ENCODE data around the gene CCDC191. TPM values are rescaled to one million over a fixed set of nuclear protein-coding genes. Genes with fewer than 3 reads are reported as not detected.

CCDC191 gene
- total RNA-seq, 1 donor from 2014 or later: 2.1 TPM

DNA sequence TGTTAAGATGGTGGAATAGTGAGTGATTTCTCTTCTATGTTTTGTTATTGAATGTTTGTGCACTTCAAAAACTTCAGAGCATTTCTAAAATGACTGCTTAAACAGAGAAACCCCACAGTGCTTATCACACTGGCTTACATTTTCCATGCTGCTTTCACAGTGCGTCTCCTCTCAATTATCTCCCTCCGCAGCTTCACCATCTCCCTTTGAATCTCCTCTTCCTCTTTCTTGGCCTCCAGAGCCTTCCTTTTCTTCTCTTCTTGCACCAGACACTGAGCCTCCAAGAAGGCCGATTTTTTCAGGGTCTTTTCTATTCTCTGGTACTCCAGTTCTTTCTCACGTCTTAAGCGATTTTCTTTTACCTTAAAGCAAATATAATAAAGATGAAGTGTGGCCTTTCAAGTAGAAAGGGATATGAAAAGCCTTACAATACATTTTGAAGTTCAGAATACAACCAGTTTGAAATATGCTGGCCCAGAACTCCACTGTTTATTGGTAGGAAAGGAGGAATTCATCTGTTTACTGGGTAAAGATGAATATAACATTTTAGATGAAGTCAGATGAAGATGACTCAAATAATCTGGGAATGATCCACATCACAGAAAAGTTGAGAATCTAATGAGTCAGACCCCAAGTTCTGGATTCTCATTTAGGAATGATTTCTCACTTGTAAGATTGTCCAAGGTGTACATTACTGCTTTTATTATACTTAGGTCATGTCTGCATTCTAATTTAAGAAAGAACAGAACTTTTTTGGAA is 21.4 kb downstream of the CCDC191 start:
- Mint-ChIP-seq H3K4me1 (ENCODE audit: low read depth) (no peaks in the 10 kb centered on the region), H3K27me3 (ENCODE audit: insufficient read depth) (no peaks in the 10 kb centered on the region), H3K27ac (no peak overlapping the region), H3K9me3 (no peaks in the 10 kb centered on the region), H3K36me3 (ENCODE audit: low read depth) (no peaks in the 10 kb centered on the region), H3K4me3 (no peak overlapping the region)
- intact Hi-C loops (cut with micrococcal nuclease): no loop called here
- DNase-seq (ENCODE audit: low spot score): no peak

DNA sequence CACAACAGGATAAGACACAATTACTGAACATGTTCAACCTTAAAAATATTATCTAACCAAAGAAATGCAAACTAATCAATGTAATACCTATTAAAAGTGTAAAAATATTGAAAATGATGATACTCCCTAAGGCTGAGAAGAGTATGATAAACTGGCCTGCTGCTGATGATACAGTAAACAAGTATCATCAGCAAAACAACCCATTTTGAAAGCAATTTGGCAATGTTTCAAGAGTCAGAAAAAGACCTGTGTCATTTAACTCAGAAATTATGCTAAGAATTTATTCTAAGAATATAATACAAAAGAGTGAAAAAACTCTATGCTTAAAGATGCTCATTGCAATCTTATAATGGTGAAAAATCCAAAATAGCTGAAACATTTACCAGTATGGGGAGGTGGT is 22.1 kb downstream of the CCDC191 start:
- Mint-ChIP-seq H3K27ac (no peak overlapping the region), H3K27me3 (ENCODE audit: insufficient read depth) (no peaks in the 10 kb centered on the region), H3K36me3 (ENCODE audit: low read depth) (no peaks in the 10 kb centered on the region), H3K9me3 (no peaks in the 10 kb centered on the region), H3K4me1 (ENCODE audit: low read depth) (no peaks in the 10 kb centered on the region), H3K4me3 (no peak overlapping the region)
- intact Hi-C loops (cut with micrococcal nuclease): no loop called here
- DNase-seq (ENCODE audit: low spot score): no peak

DNA sequence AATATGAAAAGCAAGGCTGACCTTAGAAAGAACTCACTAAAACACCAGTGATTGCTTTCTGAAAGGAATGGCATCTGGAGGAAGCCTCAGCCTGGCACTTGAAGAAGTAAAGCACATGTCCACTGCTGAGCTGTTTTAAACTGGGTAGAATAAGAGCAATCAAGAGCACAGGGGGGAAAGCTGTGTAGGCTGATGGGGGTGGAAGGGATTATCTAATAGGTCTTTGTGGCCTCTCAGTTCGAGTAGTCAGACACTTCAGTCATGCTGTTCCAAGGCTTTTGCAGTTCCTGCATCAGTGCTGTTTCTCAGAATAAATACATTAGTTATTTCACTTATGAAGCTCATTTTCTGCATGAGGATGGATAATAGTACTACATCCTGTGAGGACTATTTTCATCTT is 22.6 kb downstream of the CCDC191 start:
- Mint-ChIP-seq H3K4me3 (no peak overlapping the region), H3K9me3 (no peaks in the 10 kb centered on the region), H3K27me3 (ENCODE audit: insufficient read depth) (no peaks in the 10 kb centered on the region), H3K4me1 (ENCODE audit: low read depth) (no peaks in the 10 kb centered on the region), H3K27ac (no peak overlapping the region), H3K36me3 (ENCODE audit: low read depth) (no peaks in the 10 kb centered on the region)
- intact Hi-C loops (cut with micrococcal nuclease): no loop called here
- no peak for DNase-seq (ENCODE audit: low spot score)

DNA sequence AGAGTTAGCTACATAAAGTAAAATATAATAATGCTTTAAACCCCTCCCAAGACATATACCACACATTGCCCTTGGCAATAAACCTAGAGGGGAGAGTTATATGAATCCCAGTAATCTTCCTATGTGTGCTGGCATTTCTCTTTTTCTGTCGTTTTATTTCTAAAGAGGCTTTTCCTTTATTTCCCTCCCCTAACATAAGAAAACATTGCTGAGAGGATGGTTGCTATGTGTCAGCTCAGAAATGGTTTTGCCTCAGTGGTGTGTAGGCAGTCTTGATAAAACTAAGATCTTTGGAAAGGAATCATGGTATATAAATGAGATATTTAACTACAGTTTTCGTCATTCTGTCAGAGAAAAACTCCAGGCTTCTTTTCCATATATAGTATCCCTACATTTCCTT is 30.0 kb downstream of the CCDC191 start:
- Mint-ChIP-seq H3K27me3 (ENCODE audit: insufficient read depth) (no peaks in the 10 kb centered on the region), H3K9me3 (no peaks in the 10 kb centered on the region), H3K27ac (no peak overlapping the region), H3K4me3 (no peak overlapping the region), H3K36me3 (ENCODE audit: low read depth) (peaks cover 2% of the 10 kb centered on the region), H3K4me1 (ENCODE audit: low read depth) (no peaks in the 10 kb centered on the region)
- DNase-seq (ENCODE audit: low spot score): no peak
- intact Hi-C loops (cut with micrococcal nuclease): no loop called here

DNA sequence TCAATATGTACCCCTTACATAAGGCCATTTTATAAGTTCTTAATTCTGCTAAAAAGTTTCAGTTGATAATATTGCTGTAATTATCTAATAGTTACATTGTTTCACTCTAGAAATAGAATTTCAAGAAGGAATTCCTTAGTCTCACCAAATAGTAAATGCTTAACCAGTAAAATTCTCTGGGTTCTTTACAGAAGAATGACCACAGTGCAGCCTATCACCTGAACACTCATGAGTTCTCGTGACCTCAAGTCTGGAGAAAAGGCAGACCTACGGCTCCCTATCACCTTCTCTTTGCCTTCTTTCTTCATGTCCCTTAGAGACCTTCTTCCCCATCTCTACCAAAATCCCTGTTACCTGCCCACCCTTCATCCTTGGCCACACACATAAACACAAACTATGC is 30.9 kb downstream of the CCDC191 start:
- intact Hi-C loops (cut with micrococcal nuclease): no loop called here
- Mint-ChIP-seq H3K36me3 (ENCODE audit: low read depth) (peaks cover 2% of the 10 kb centered on the region), H3K4me3 (no peak overlapping the region), H3K27me3 (ENCODE audit: insufficient read depth) (no peaks in the 10 kb centered on the region), H3K9me3 (no peaks in the 10 kb centered on the region), H3K4me1 (ENCODE audit: low read depth) (no peaks in the 10 kb centered on the region), H3K27ac (no peak overlapping the region)
- DNase-seq (ENCODE audit: low spot score): no peak

DNA sequence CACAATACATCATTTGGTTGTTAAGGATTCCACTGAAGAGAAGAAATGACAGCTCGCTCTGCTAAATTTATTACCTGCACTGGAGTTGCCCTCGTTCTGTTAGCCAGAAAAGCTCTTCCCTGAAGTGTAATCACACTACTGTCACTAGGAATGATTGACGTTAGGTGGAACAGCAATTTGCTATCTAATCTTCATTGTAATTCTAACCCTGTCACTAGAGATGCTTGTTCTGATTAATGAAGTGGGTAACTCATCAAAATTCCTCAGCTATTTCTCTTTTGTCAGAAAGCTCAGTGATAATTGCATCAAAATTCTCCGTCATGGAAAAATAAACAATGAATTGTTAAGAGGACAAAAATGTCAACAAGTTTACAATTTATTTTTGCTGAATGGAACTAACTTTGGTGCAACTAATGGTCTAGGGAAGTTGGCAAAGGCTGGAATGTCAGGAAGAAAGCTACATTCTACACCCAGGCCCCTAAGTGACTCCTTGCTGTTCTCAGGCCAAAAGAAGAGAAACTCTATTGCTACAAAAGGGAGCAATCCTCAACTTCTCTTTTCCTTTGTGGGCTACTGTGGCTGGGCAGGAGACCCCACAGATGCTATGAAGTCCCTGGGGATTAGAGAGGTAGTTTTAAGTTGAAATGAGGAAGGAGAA is 34.1 kb downstream of the CCDC191 start:
- Mint-ChIP-seq H3K27me3 (ENCODE audit: insufficient read depth) (no peaks in the 10 kb centered on the region), H3K4me3 (no peak overlapping the region), H3K27ac (no peak overlapping the region), H3K4me1 (ENCODE audit: low read depth) (no peaks in the 10 kb centered on the region), H3K36me3 (ENCODE audit: low read depth) (peaks cover 2% of the 10 kb centered on the region), H3K9me3 (no peaks in the 10 kb centered on the region)
- no peak for DNase-seq (ENCODE audit: low spot score)
- intact Hi-C loops (cut with micrococcal nuclease): no loop called here

DNA sequence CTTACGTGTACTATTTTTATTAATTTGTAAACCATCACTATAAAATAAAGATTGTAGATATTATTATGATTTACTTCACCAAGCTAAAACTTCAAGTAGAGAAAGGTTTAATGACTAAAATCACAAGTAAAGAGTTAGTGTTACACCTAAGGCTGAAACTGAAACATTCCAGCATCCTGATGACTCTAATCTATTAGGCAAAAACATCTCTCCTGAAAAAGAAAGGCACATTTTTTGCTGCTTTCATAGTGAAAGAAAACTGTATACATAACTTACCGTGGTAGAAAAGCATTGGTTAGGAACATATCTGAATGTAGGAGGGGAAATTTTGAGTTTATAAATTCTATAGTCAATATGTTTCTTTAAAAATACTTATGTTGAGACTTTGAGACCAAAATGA is 35.4 kb downstream of the CCDC191 start:
- Mint-ChIP-seq H3K4me1 (ENCODE audit: low read depth) (no peaks in the 10 kb centered on the region), H3K4me3 (no peak overlapping the region), H3K27me3 (ENCODE audit: insufficient read depth) (peaks cover 2% of the 10 kb centered on the region), H3K27ac (no peak overlapping the region), H3K36me3 (ENCODE audit: low read depth) (peaks cover 2% of the 10 kb centered on the region), H3K9me3 (no peaks in the 10 kb centered on the region)
- intact Hi-C loops (cut with micrococcal nuclease): no loop called here
- no peak for DNase-seq (ENCODE audit: low spot score)

DNA sequence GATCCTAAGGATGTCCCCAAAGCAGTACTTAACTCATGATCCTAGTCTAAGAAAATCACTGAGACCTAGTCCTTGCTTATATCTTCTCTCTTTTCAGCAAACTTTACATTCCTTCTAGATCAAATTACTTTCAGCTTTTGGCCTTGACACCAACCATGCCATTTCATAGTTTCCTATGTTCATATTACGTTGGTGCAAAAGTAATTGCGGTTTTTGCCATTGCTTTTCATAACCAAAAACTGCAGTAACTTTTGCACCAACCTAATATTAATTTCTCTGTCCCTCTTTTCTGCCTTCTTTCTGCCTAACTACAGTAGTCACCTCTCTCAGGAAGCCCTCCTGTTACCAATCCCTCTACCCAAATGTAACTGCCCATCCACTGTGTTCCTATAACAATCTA is 36.8 kb downstream of the CCDC191 start:
- no peak for DNase-seq (ENCODE audit: low spot score)
- Mint-ChIP-seq H3K36me3 (ENCODE audit: low read depth) (no peaks in the 10 kb centered on the region), H3K9me3 (no peaks in the 10 kb centered on the region), H3K27ac (no peak overlapping the region), H3K4me3 (no peak overlapping the region), H3K4me1 (ENCODE audit: low read depth) (no peaks in the 10 kb centered on the region), H3K27me3 (ENCODE audit: insufficient read depth) (peaks cover 2% of the 10 kb centered on the region)
- intact Hi-C loops (cut with micrococcal nuclease): no loop called here

DNA sequence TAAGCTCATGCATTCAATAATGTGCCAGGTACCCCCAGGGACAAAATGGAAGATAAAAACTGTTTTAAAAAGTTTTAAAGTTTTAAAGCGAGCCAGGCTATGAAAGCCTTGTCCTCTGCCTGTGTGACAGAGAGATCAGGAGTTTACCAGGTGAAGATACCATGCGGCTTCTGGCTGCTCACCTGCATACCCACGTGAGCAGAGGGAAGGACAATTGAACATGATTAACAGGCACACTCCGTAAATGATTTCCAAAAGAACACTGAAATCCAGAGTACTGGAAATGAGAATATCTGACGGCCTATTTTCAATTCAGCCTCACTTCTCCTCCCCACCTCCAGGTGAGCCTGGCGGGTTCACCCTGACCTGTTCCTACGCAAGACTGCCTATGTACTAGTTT is 42.1 kb downstream of the CCDC191 start:
- DNase-seq (ENCODE audit: low spot score): no peak
- Mint-ChIP-seq H3K4me1 (ENCODE audit: low read depth) (no peaks in the 10 kb centered on the region), H3K4me3 (no peak overlapping the region), H3K27me3 (ENCODE audit: insufficient read depth) (peaks cover 2% of the 10 kb centered on the region), H3K9me3 (no peaks in the 10 kb centered on the region), H3K27ac (no peak overlapping the region), H3K36me3 (ENCODE audit: low read depth) (no peaks in the 10 kb centered on the region)
- intact Hi-C loops (cut with micrococcal nuclease): no loop called here

DNA sequence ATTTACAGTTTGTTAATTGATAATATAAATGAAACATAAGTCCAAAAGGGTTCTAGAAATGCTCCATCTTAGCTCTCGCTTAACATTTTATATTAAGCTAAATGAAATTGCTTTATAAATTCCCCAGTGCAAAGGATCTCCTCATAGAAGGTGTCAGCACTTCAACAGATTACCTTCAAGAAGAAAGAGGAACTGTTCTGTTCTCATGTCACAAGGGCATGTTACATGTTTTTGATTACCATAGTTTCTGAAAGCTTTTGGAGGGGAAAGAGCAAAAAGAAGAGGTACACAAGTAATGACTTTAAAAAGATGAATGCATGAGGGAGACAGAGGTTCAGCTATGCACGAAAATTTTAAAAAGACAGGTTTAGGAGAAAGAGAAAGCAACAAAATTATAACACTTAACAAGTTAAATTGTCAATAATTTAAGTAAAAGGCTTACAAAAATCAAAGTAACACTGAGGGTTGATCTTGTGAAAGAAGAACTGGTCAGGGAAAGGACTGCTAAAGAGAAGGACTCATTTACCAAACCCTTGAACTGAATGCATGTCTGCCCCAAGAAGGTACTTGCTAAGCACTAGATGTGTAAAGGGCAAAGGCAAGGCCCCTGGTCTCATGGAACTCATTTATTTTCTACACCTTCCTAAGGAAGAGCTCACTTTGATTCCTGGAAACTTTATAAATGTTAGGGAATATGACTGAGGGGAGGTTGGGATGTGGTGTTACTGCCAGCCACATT is 45.1 kb downstream of the CCDC191 start:
- no peak for DNase-seq (ENCODE audit: low spot score)

DNA sequence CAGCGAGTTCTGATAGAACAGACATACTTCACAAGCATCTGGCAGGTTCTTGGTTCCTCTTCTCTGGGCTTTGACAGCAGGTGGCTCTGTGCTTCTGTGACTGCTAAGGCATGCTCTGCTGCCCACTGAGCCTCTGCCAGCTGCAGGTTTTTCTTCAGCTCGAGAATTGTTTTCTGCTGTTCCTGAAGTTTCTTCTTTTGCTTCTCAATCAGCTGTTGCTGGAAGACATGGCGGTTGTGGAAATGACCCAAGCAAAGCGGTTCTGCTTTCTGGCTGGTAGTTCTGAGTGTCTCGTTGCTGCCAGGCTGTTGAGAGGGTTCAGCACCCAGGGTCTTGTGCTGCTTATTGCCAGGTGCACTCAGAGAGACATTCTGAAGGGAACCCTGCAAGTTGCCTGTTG is 50.8 kb downstream of the CCDC191 start:
- intact Hi-C loops (cut with micrococcal nuclease): no loop called here
- no peaks in the 10 kb centered on the region for H3K4me1 Mint-ChIP-seq (ENCODE audit: low read depth)
- DNase-seq (ENCODE audit: low spot score): no peak
- no peaks in the 10 kb centered on the region for H3K36me3 Mint-ChIP-seq (ENCODE audit: low read depth)
- H3K9me3 Mint-ChIP-seq: peaks cover 6% of the 10 kb centered on the region
- H3K27me3 Mint-ChIP-seq (ENCODE audit: insufficient read depth): no peaks in the 10 kb centered on the region
- no peak overlapping the region for H3K4me3 Mint-ChIP-seq
- no peak overlapping the region for H3K27ac Mint-ChIP-seq

More for the DNA sequence above, 45.1 kb downstream of the CCDC191 start:
- Mint-ChIP-seq H3K4me3 (no peak overlapping the region), H3K27me3 (ENCODE audit: insufficient read depth) (no peaks in the 10 kb centered on the region), H3K27ac (no peak overlapping the region), H3K36me3 (ENCODE audit: low read depth) (no peaks in the 10 kb centered on the region), H3K4me1 (ENCODE audit: low read depth) (no peaks in the 10 kb centered on the region), H3K9me3 (no peaks in the 10 kb centered on the region)
- intact Hi-C loops (cut with micrococcal nuclease): no loop called here

DNA sequence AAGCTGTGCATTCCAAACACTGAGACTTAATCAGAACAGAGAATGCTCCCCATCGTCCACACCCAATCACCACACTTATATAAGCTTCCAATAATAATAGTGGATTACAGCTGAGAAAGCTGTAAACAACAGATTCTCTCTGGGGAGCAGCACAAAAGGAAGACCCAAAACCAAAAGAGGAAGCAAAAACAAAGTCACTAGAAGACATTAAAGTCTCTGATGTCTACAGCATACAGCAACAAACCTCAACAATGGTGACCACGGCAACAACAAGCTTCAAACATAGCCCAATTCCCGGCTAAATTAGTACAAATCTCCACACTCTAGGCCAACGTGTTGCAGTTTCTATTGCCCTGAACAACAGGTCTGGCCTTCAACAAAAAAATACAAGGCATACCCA is 70.8 kb downstream of the CCDC191 start:
- no peaks in the 10 kb centered on the region for H3K27me3 Mint-ChIP-seq (ENCODE audit: insufficient read depth)
- DNase-seq (ENCODE audit: low spot score): no peak
- peaks cover 1% of the 10 kb centered on the region for H3K36me3 Mint-ChIP-seq (ENCODE audit: low read depth)
- no peaks in the 10 kb centered on the region for H3K9me3 Mint-ChIP-seq
- no peak overlapping the region for H3K4me3 Mint-ChIP-seq
- intact Hi-C loops (cut with micrococcal nuclease): no loop called here
- no peak overlapping the region for H3K27ac Mint-ChIP-seq
- H3K4me1 Mint-ChIP-seq (ENCODE audit: low read depth): no peaks in the 10 kb centered on the region

DNA sequence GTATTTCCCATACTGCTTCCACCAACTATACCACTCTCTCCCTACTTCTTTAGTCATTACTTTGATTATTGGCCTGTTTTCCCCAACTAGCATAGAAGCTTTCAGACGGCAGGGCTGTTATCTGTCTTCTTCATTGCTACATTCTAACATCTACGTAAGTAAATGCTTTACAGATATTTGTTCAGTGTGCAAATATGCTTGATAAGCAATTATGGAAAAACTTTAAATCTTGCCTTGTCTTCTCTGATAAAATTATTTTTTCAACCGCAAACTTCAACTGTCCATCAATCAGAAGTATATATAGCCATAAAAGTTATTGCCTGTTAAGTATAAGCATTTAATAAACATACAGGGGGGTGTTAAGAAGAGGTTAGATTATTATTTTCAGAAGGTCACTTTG is 72.8 kb downstream of the CCDC191 start:
- Mint-ChIP-seq H3K9me3 (no peaks in the 10 kb centered on the region), H3K4me3 (no peak overlapping the region), H3K27ac (no peak overlapping the region), H3K4me1 (ENCODE audit: low read depth) (no peaks in the 10 kb centered on the region), H3K36me3 (ENCODE audit: low read depth) (peaks cover 1% of the 10 kb centered on the region), H3K27me3 (ENCODE audit: insufficient read depth) (no peaks in the 10 kb centered on the region)
- DNase-seq (ENCODE audit: low spot score): no peak
- intact Hi-C loops (cut with micrococcal nuclease): no loop called here

All from activated T-helper 1 cell treated with anti-CD3 and anti-CD28 coated beads, Interleukin-12 subunit alpha, Interleukin-12 subunit beta, Interleukin-2, Interleukin-4 antibody, amounts not matched to agents 30 ng/mL and 10 ng/mL and 1 ng/mL, durations not matched to agents 14 hours and 24 hours and 36 hours (primary cell).